GM19238 (cell line): ENCODE measurements around the gene TBC1D5.
A peak's percentile ranks its signal among the peaks of the same experiment; 100 is the strongest.
"Not testable (repeated sequence)": the region's sequence is repeated elsewhere in the genome, so short reads cannot be mapped to it uniquely, and the experiment has no call there.

ENCODE experiments used
- DNase-seq: peaks from one replicate; pipeline ENCODE4 v3.0.0; 2011; ENCODE audit warnings: low spot score; ENCODE audit not compliant: insufficient read length

TBC1D5 gene

GRCh38 chr3:17717411-17717810 is 25.0 kb downstream of the TBC1D5 start:
- DNase-seq: no peak

- no peak for DNase-seq
Measured at GRCh38 chr3:17714473-17714872, 28.0 kb downstream of the TBC1D5 start.

- no peak for DNase-seq
Measured at GRCh38 chr3:17709236-17709810, 33.1 kb downstream of the TBC1D5 start.

GRCh38 chr3:17707813-17708543 is 34.5 kb downstream of the TBC1D5 start:
- no peak for DNase-seq

GRCh38 chr3:17705991-17706390 is 36.4 kb downstream of the TBC1D5 start:
- DNase-seq: not testable (repeated sequence)

GRCh38 chr3:17699815-17700214 is 42.6 kb downstream of the TBC1D5 start:
- DNase-seq: not testable (repeated sequence)

- not testable (repeated sequence) for DNase-seq
Measured at GRCh38 chr3:17695665-17696064, 46.8 kb downstream of the TBC1D5 start.

GRCh38 chr3:17693670-17693999 is 48.8 kb downstream of the TBC1D5 start:
- not testable (repeated sequence) for DNase-seq

GRCh38 chr3:17692846-17693669 is 49.4 kb downstream of the TBC1D5 start:
- DNase-seq: not testable (repeated sequence)

GRCh38 chr3:17687566-17687965 is 54.9 kb downstream of the TBC1D5 start:
- no peak for DNase-seq

- no peak for DNase-seq
Measured at GRCh38 chr3:17686613-17687012, 55.8 kb downstream of the TBC1D5 start.

- DNase-seq: no peak
Measured at GRCh38 chr3:17683542-17684207, 58.8 kb downstream of the TBC1D5 start.

- no peak for DNase-seq
Measured at GRCh38 chr3:17680530-17680929, 61.9 kb downstream of the TBC1D5 start.

GRCh38 chr3:17678116-17678741 is 64.2 kb downstream of the TBC1D5 start:
- no peak for DNase-seq

GRCh38 chr3:17674082-17674686 is 68.2 kb downstream of the TBC1D5 start:
- DNase-seq: no peak

- DNase-seq: no peak
Measured at GRCh38 chr3:17672506-17672905, 69.9 kb downstream of the TBC1D5 start.

- DNase-seq: no peak
Measured at GRCh38 chr3:17670749-17671148, 71.7 kb downstream of the TBC1D5 start.

GRCh38 chr3:17664923-17665322 is 77.5 kb downstream of the TBC1D5 start:
- peak; percentile 6 for DNase-seq

GRCh38 chr3:17656264-17656663 is 86.2 kb downstream of the TBC1D5 start:
- no peak for DNase-seq

- DNase-seq: no peak
Measured at GRCh38 chr3:17655743-17656142, 86.7 kb downstream of the TBC1D5 start.

- not testable (repeated sequence) for DNase-seq
Measured at GRCh38 chr3:17649748-17650147, 92.7 kb downstream of the TBC1D5 start.
